CD4-positive, alpha-beta T cell treated with Interferon gamma for 1 hour (primary cell): Measurements from ENCODE around the gene LPP.

Experiments
- DNase-seq: peaks from one replicate; pipeline ENCODE4 v3.0.0-alpha.2; 2020

The LPP gene

DNA sequence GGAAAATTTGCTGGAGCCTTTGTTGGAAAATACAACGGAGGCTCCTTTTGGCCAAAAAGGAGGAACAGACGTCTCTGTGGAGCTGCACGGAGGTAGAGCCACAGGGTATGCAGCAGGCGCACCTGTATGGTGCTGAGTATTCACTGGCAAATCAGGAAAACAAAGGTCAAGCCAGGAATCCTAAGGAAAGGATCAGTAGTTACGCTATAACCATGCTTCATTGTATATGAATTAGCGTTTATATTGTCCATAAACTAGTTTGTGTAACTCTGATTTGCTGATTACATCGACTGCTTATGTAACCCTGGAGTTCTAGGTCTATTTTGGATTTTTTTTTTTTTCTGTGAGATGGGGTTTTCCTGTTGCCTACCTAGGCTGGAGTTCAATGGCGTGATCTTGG lies 45.4 kb downstream of the LPP start:
- DNase-seq, result no peak

DNA sequence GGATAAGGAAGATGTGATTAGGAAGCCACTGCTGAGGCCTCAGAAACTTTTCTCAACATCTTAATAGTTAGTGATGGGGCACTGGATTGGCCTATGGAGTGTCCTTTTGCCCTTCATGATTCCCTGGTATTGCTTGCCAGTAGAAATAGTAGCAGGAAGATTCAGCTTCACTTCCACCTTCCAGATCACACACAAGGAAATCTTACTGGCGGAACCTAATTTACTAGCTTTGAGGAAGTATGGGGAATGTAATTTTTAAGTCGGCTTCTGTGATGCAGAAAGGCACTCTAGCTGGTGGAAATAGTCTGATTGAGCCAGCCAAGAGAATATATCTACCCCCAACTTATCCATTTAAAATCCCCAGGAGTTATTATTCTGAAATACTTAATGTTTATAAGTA lies 46.5 kb downstream of the LPP start:
- no peak for DNase-seq

DNA sequence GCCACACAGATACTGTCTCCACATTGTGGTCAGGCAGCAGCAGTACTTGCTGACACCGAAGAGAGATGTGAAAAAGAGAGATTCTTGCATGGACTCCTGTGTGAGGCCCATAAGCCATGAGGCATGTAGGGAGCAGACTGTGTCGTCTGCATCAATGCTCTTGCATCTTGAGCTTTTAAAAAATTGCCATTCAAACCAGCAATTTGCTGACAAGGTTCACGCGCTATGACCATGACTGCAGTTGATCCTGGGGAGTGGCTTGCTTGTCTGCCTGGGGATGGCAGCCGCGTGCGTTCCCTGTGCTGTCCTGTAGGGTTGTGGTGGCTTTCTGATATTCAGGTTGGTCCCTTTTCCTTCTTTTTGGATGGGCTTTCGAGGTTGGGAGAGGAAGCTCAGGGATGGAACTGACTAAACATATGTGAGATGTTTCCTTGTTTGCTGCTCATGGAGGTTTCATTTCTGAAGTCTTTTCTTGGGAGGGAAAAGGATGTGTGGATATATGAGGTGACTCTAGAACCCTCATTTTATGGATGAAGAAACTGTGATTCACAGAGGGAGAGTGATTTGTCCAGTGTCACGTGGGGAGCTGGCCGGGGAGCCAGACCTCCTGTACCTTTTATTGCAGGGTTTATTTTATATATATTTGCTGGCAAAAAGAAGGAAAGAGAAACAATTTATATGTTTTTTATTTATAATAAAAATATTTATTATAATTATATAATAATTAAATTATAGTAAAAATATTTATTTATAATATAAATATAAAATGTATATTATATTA lies 48.6 kb downstream of the LPP start:
- DNase-seq, result no peak

- no peak for DNase-seq
Measured at GRCh38 chr3:188204526-188204925, 50.6 kb downstream of the LPP start.

GRCh38 chr3:188205992-188206416 lies 52.0 kb downstream of the LPP start:
- no peak for DNase-seq

DNA sequence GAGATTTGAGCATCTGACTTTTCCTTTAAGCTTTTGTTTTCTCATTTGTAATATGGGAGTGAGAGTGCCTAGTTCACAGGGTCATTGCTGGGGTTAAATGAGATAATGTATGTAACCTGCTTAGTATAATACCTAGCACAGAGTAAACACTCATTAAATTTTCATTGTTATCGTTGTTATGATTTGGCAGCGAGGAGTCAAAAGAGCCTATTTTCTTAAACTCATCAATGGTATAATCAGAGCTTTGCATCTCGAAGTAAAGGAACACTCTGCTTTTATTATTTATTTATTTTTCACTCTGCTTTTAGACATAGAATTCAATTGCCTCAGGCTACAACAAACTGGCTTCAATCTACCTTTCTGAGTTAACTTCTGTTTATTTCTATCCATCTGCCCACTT lies 52.8 kb downstream of the LPP start:
- no peak for DNase-seq

DNA sequence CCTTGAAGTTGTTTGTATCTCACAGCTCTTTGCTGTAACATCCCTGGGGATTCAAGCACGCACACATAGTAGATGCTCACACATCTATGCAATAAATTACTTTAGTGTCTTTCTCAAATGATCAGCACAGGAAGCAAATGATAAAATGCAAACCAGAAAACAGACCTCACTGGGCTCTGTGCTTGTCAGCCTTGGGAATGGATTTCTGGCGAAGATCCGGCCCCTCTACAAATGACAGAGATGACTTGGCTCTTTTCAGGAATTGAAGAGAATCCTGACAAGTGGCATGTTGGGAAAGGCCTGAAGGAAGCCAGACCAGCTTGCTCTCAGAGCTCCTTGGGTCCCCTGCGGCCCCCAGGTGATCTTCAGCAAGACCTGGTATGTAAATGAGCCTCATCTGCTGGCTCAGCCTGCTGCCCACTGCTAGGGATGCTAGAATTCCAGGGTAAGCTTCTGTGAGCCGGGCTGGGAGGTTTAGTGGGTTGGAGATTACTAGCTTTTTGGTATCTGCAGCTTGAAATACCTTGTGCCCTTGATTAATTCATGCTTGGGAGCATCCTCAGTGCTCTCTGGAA lies 54.1 kb downstream of the LPP start:
- DNase-seq, result no peak

DNA sequence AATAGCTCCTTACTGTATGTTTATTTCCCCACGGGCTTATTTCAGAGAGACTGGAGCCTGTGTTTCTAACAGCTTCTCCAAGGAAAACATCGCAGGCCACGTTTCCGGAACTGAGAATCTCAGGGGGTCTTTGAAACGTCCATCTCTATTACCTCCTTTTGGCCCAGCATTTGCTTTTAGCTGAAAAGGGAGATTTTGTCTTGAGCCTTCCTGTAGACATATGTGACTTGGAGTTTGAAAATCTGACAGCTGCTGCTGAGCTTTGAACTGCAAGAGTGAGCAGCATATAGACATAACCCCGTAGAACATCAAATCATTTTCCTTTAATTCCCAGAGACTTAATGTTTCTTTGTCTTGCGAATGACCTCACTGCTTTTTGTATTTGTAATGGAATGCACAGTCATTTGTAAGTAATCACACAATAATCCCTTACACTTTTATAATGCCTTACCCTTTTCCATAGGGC lies 54.6 kb downstream of the LPP start:
- no peak for DNase-seq

DNA sequence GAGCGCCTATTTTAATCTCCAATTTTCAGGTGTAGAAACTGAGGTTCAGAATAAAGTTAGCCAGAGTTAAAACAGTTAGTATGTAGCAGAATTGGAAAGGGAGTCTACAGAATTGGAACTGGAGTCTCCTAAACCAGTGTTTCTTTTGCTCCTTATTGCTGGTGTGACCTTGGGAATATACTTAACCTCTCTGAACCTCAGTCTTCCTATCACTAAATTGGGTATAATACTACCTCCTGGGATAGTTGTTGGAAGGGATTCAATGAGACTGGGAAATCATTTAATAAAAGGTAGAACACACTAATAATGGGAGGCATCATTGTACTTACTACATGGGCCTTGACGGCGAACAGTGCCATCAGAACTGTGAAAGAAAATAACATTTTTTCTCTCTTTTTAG lies 55.1 kb downstream of the LPP start:
- no peak for DNase-seq

GRCh38 chr3:188209740-188210139 lies 55.8 kb downstream of the LPP start:
- no peak for DNase-seq

DNA sequence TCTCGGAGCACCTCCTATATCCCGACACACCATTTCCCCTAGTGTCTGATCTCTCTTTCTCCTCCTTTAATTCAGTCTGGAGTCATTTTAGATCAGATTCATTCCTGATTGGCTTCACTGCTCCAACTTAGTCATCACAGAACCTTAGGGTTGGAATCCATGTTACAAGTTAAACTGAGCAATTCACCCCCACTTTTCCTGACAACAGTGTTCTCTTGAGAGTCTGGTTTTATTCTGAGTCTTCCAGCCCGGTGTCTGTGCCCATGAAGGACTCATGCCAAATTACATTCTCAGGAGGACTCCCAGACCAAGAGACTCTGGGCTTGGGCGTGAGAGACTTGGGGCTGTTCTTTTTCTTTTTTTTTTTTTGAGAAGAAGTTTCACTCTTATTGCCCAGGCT lies 57.5 kb downstream of the LPP start:
- no peak for DNase-seq

DNA sequence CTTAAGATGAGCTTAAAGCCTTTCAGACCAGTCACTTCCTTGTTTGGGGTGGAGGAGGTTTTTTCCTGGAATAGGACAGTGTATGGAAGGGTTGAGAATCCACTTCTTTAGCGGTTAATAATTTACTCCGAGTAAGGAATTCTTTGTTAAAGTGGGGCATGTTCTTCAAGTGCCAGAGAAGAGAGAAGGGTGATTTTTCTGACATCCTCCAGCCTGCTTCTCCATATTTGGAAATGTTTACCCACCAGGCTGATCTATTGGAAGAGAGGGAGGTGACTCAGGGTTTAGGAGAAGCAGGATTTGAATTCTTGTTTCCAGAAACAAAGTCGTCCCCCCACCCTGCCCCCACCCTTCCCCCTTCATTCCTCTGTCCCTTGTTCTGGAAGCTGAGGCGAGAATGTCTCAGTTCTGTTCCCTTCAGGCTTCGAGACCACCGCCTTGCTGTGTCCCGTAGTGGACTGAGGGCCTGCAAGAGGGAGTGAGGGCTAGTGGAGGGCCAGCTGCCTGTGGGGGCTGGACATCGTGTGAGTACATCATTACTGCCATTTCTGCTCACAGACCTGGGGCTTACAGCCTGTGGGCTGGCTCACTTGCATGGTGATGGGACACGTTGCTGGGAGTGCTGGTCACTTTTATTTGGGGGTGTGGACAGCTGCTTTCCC lies 58.5 kb downstream of the LPP start:
- DNase-seq, result no peak

- peak; percentile 15 for DNase-seq
Measured at GRCh38 chr3:188214442-188214841, 60.5 kb downstream of the LPP start.

DNA sequence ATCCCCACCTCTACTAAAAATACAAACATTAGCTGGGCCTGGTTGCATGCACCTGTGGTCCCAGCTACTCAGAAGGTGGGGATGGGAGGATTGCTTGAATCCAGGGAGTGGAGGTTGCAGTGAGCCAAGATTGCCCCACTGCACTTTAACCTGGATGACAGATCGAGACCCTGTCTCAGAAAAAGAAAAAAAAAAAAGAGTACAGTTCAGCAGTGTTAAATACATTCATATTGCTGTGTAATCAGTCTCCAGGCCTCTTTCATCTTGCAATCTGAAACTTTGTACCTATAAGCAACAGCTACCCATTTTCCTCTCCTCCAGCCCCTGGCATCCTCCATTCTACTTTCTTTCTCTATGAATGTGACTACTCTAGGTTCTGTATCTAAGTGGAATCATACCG lies 61.2 kb downstream of the LPP start:
- no peak for DNase-seq

- DNase-seq, result no peak
Measured at GRCh38 chr3:188217011-188217463, 63.1 kb downstream of the LPP start.

DNA sequence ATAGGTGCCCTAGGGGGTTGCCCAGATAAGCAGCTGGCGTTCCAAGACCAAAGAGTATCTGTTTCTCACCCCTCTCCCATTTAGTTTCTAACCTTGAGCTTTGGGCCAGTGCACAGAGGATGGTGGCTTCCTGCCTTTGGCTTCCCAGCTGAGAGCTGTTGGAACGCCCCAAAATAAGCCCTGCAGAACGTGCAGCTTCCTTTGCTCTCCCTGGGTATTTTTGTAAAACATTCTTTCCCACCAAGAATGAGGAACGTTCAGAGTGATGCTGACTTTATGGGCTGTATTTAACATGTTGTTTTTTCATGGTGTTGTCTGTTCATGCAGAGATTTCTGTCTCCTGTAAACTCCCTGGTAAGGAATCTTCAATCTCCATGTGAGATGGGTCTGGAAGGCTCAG lies 63.8 kb downstream of the LPP start:
- no peak for DNase-seq

GRCh38 chr3:188218603-188219002 lies 64.6 kb downstream of the LPP start:
- DNase-seq, result no peak

- no peak for DNase-seq
Measured at GRCh38 chr3:188219147-188219546, 65.2 kb downstream of the LPP start.

DNA sequence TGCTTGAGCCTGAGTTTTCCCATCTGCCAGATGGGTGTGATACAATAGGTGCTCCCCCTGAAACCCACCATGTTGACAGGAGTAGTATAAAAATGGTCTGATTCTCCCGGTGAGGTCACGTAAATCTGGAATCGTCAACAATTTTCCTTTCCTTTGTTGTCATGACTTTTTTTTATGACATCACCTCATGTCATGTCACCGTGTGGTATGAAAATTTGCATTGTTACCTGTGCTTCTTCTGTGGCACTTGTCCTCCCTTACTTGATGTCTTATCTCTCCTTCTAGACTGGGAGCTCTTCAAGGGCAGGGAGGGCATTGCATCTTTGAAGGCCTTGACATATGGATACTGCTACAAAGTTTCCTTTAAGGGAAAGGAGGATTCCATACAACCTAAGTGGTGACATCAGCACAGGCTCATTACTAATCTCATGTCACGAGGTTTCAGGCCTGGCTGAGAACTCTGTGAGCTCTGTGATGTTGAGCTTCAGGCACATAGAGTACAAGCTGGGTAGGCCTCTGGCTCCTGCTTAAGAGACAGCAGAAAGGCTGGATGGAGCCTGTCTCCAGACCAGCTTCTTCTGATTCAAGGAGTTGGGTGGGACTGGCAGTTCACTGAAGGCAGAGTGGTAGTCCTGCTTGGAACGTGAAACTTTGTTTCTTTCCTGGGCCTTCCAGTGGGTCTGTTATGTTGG lies 66.3 kb downstream of the LPP start:
- no peak for DNase-seq

DNA sequence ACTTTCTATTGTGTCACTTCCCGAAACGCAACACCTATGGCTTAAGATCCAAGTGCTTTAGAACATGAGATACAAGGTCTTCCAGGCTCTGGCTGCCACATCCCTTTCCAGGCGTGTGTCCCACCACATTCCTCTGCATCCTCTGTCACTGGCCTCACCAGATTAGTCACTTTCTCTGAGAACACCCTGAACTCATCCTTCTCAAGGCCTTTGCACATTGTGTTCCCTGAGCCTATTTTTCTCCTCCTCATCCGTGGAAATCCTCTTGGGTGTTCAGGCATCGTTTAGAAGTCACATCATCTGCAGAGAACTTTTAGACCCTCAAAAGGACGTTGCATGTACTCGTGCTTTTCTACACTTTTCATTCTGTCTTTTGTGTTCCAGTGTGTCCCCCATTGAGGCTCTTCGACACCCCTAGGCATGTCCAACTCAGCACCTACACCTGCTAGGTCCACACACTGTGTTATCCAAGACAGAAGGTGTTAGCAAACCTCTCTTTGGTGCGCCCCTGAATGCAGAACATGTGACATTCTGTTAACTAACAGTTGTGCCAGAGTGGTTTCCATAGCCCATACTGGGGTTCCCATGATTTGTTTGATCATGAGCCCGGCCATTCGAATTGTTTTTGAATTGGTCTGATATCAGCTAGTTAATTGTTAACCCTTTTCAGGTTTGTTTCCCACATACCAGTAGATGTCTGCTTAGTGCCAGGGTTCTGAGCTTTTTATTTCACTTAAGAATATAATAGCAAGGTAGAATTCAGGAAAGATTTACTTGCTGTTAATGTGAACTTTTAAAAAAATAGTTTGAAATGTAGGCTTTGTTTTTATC lies 67.2 kb downstream of the LPP start:
- DNase-seq, result no peak

DNA sequence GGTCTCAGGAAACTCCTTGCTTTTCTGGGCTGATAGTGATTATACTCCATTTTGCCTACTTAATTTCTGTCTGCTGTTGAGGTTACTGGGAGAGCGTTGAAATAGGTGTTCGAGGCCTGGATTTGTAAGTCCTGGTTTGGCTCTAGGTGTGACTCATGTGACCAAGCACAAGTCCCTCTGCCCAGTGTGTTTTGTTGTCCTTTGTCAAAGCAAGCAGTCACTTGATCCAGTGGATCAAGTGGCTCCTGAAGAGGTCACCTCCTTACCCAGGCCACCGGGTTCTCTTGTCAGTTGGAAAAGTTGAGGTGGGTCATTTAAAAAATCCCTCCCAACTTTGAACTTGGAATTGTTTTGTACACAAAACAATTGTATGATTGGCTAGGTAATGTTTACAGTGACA lies 70.0 kb downstream of the LPP start:
- DNase-seq, result no peak

DNA sequence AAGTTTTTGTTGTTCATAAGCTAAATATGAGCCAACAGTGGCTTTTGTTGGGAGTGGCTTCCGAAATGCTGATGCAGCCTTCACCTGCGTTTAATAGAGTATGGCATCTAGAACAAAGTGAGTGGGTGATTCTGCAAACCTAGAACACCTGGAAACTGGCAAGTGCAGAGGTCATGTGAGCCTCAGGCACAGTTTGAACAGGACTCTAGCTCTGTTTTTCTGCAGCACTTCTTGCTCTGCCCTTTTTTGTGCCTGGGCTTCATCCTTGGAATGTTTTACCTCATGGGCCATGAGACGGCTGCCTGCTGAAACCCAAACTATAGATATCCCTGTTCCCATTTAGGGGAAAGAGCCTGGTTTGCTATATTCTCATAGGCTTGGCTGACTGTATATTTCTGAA lies 73.5 kb downstream of the LPP start:
- DNase-seq, result no peak

GRCh38 chr3:188229177-188229576 lies 75.2 kb downstream of the LPP start:
- DNase-seq, result no peak
